ENCODE measurements around the gene CCNG2. TPM values are rescaled to one million over a fixed set of nuclear protein-coding genes. Genes with fewer than 3 reads are reported as not detected.
A peak's percentile ranks its signal among the peaks of the same experiment; 100 is the strongest.

The CCNG2 gene
- total and polyA plus RNA-seq, 5 donors = 5.4 to 15.4 (median 10.6) TPM

DNA sequence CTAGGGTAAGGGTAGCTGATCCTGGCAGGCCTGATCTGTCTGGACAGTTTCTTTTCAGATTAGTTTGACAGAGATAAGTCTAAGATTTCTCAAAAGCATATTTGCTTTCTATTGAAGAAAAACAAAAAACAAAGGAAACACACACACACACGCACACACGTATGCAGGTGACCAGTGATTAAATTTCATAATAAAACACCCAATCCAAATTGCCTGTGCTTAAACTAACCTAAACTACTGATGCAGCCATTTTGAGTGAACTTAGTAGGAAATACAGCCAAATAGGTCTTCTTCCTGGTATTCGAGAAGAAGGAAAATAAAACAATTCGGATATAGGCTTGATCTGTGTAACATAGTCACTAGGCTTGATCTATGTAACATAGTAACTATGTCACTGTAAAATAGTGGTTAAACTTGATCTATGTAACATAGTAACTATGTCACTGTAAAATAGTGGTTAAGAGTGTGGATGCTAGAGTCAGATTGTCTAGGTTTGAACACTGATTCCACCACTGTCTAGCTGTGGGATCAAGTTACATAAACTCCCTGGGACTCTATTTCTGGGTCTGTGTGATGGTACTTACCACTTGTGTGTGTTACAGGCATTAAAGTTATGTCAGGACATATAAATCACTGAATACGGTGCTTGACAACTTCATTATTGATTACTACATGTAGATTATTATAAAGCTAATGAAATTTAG is 9.8 kb upstream of the CCNG2 start:
- no peak overlapping the region for H3K27ac ChIP-seq (ENCODE audit: low read length)
- H3K4me3 ChIP-seq (ENCODE audit: low read length) = no peak overlapping the region
- no peak for DNase-seq
- no peaks in the 10 kb centered on the region for H3K27me3 ChIP-seq (ENCODE audit: control insufficient read depth, insufficient read depth)
- 86% methylated on average over 5 of the region's 5 CpGs for WGBS
- H3K4me1 ChIP-seq (ENCODE audit: control insufficient read depth, insufficient read depth, low read length) = no peaks in the 10 kb centered on the region
- no peaks in the 10 kb centered on the region for H3K9me3 ChIP-seq (ENCODE audit: control insufficient read depth, low read length)
- intact Hi-C loops (cut with DNase I) = no loop called here
- no peak for ATAC-seq

DNA sequence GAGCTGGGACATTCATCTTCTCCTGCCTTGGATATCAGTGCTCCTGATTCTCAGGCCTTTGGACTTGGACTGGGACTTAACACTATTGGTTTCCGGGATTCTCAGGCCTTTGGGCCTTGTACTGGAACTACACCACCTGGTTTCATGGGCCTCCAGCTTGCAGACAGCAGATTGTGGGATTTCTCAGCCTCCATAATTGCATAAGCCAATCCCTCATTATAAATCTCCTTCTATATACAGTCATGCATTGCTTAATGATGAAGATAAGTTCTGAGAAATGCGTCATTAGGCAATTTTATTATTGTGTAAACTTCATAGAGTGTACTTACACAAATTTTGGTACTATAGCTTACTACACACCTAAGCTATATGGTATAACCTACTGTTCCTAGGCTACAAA is 8.9 kb upstream of the CCNG2 start:
- WGBS = 93% methylated on average over 2 of the region's 2 CpGs
- no peak overlapping the region for H3K27ac ChIP-seq (ENCODE audit: low read length)
- no peaks in the 10 kb centered on the region for H3K27me3 ChIP-seq (ENCODE audit: control insufficient read depth, insufficient read depth)
- ATAC-seq (no peak), DNase-seq (no peak)
- H3K4me1 ChIP-seq (ENCODE audit: control insufficient read depth, insufficient read depth, low read length) = no peaks in the 10 kb centered on the region
- H3K9me3 ChIP-seq (ENCODE audit: control insufficient read depth, low read length) = no peaks in the 10 kb centered on the region
- intact Hi-C loops (cut with DNase I) = no loop called here
- no peak overlapping the region for H3K4me3 ChIP-seq (ENCODE audit: low read length)

DNA sequence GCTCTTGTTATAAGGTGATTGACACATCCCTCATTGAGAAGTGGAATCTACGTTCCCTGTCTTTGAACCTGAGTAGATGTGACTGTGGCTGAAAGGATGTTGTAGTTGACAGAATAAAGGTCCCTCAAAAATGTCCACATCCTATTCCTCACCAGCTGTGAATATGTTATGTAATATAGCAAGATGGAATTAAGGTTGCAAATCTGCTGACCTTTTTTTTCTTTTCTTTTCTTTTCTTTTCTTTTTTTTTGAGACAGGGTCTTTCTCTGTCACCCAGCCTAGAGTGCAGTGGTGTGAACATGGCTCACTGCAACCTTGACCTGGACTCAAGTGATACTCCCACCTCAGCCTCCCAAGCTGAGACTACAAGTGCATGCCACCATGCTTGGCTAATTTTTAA is 7.2 kb upstream of the CCNG2 start:
- DNase-seq (no peak), ATAC-seq (no peak)
- Histone ChIP-seq H3K4me1 (ENCODE audit: control insufficient read depth, insufficient read depth, low read length) (no peaks in the 10 kb centered on the region), H3K27ac (ENCODE audit: low read length) (no peak overlapping the region), H3K27me3 (ENCODE audit: control insufficient read depth, insufficient read depth) (no peaks in the 10 kb centered on the region), H3K9me3 (ENCODE audit: control insufficient read depth, low read length) (no peaks in the 10 kb centered on the region), H3K4me3 (ENCODE audit: low read length) (no peak overlapping the region)
- WGBS = 91% methylated on average over 1 of the region's 1 CpG
- intact Hi-C loops (cut with DNase I) = loop anchor here in 2 of 4 donors (10.0 kb wide), 2 partner anchors 45 to 75 kb away; partner anchors contain the start of gene CCNI (in 2 of the 2)

DNA sequence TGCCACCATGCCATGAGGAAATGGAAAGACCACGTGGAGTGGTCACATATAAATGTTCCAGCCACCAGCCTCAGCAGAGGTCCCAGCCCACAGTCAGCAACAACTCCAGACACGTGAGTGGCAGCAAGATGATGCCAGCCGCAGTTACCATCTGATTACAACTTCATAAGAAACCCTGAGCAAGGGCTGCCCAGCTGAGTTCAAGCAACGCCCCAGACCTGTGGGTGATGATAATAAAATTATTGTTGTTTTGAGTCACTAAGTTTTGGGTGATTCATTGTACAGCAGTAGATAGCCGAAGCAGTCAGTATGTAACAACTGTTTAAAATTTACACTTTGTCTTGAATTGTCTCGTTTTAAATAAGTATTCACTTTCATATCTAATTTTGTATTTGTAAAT is 5.8 kb upstream of the CCNG2 start:
- H3K27ac ChIP-seq (ENCODE audit: low read length) = no peak overlapping the region
- no peaks in the 10 kb centered on the region for H3K27me3 ChIP-seq (ENCODE audit: control insufficient read depth, insufficient read depth)
- no peak overlapping the region for H3K4me3 ChIP-seq (ENCODE audit: low read length)
- no peaks in the 10 kb centered on the region for H3K4me1 ChIP-seq (ENCODE audit: control insufficient read depth, insufficient read depth, low read length)
- DNase-seq (no peak), ATAC-seq (no peak)
- H3K9me3 ChIP-seq (ENCODE audit: control insufficient read depth, low read length) = no peaks in the 10 kb centered on the region
- intact Hi-C loops (cut with DNase I) = loop anchor here in 2 of 4 donors (10.0 kb wide), 2 partner anchors 46 to 76 kb away; partner anchors contain the start of gene CCNI (in 2 of the 2)
- WGBS = 85% methylated on average over 6 of the region's 6 CpGs

DNA sequence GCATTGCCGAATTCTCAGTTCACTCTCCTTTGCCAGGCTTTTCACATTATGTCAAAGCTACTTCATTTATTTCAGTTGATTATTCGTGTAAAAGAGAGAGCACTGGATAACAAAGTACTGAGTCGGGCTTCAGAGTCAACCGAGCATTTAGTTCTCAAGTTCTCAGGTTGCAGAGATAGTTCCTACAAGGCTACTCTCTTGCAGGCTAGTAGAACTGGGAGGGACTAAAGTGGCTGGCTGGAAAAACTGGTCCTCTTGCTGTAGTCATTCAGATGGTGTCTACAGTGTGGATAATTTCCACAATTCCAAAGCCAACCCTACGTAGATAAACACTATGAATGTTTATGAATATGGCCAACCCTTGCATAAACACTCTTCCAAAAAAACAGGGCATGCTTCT is 4.6 kb upstream of the CCNG2 start:
- no peak for ATAC-seq
- no peak overlapping the region for H3K27ac ChIP-seq (ENCODE audit: low read length)
- no peak for DNase-seq
- intact Hi-C loops (cut with DNase I) = loop anchor here in 2 of 4 donors (10.0 kb wide), 2 partner anchors 48 to 78 kb away; partner anchors contain the start of gene CCNI (in 2 of the 2)
- no peaks in the 10 kb centered on the region for H3K4me1 ChIP-seq (ENCODE audit: control insufficient read depth, insufficient read depth, low read length)
- H3K4me3 ChIP-seq (ENCODE audit: low read length) = no peak overlapping the region
- no peaks in the 10 kb centered on the region for H3K27me3 ChIP-seq (ENCODE audit: control insufficient read depth, insufficient read depth)
- H3K9me3 ChIP-seq (ENCODE audit: control insufficient read depth, low read length) = no peaks in the 10 kb centered on the region
- 54% methylated on average over 5 of the region's 5 CpGs for WGBS

DNA sequence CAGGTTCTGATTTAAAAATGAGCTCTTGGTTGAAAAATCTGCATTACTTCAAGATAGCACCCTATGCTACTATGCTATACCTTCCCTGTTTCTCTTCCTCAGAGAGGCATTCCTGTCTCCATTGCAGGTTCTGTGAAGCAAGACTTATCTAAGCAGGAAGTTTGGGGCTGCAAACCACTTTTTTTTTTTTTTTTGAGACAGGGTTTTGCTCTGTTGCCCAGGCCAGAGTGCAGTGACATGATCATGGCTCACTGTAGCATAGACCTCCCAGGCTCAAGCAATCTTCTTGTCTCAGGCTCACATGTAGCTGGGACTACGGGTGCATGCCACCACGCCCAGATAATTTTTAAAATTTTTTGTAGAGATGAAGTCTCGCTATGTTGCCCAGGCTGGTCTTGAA is 4.0 kb upstream of the CCNG2 start:
- Histone ChIP-seq H3K27me3 (ENCODE audit: control insufficient read depth, insufficient read depth) (no peaks in the 10 kb centered on the region), H3K4me3 (ENCODE audit: low read length) (no peak overlapping the region), H3K27ac (ENCODE audit: low read length) (no peak overlapping the region), H3K4me1 (ENCODE audit: control insufficient read depth, insufficient read depth, low read length) (no peaks in the 10 kb centered on the region), H3K9me3 (ENCODE audit: control insufficient read depth, low read length) (no peaks in the 10 kb centered on the region)
- intact Hi-C loops (cut with DNase I) = loop anchor here in 2 of 4 donors (10.0 kb wide), 2 partner anchors 48 to 78 kb away; partner anchors contain the start of gene CCNI (in 2 of the 2)
- 65% methylated on average over 3 of the region's 3 CpGs for WGBS
- no peak for ATAC-seq
- DNase-seq = no peak

DNA sequence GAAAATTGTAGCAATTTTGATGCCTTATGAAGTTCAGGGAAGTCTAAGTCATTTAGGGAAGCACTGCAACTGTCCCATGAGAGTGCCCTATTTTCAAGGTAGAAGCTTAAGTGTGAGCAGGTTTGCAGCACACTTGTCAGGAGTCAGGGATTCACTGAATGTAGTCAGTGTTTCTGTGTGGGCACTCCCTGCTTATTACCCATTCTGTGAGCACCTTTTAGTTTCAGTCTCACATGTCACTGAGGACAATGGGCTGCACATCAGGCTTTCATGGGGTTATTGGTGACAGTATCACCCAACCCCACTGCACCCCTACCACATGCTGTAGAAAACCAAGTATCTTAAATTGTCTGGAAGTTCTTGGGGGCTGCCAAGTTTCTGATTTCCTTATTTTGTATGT is 2.9 kb upstream of the CCNG2 start:
- Histone ChIP-seq H3K4me3 (ENCODE audit: low read length) (no peak overlapping the region), H3K27ac (ENCODE audit: low read length) (no peak overlapping the region), H3K27me3 (ENCODE audit: control insufficient read depth, insufficient read depth) (no peaks in the 10 kb centered on the region), H3K4me1 (ENCODE audit: control insufficient read depth, insufficient read depth, low read length) (no peaks in the 10 kb centered on the region), H3K9me3 (ENCODE audit: control insufficient read depth, low read length) (no peaks in the 10 kb centered on the region)
- intact Hi-C loops (cut with DNase I) = loop anchor here in 2 of 4 donors (10.0 kb wide), 2 partner anchors 49 to 79 kb away; partner anchors contain the start of gene CCNI (in 2 of the 2)
- ATAC-seq = no peak
- no peak for DNase-seq

DNA sequence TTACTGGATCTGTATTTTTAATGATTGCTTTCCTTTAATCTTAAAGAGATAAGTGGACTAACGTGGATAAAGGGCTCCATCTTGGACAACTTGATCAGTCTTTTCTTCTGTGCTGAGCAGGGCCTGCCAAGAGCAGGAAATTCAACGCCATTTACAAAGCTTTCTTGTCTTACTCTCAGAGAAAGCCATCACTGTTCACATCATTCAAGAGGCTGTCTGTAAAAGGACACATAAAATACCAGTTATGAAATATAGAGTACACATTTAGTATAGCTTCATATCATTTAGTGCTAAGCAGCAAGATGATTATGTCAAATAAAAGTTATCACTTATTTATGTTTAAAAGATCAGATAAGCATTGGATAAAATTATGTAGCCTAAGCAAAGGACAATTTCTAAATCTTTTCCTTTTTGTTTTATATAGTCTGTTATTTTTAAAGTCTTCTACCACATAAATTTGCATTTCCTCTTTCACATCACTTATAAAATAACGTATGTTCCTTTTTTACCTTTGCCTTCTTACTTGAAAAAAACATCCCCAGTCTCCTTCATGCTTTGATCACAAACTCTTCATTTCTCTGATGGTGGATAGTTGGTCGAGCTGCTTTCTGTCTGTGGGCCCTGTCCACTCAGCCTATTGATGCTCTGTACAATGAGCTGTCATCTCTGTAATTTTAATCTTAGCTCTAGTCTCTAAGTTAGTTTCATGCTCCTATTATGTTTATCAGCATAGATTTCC is 2.1 kb upstream of the CCNG2 start:
- H3K9me3 ChIP-seq (ENCODE audit: control insufficient read depth, low read length) = no peaks in the 10 kb centered on the region
- H3K4me3 ChIP-seq (ENCODE audit: low read length) = no peak overlapping the region
- no peak for DNase-seq
- H3K27ac ChIP-seq (ENCODE audit: low read length) = no peak overlapping the region
- intact Hi-C loops (cut with DNase I) = loop anchor here in 2 of 4 donors (10.0 kb wide), 2 partner anchors 50 to 80 kb away; partner anchors contain the start of gene CCNI (in 2 of the 2)
- 64% methylated on average over 4 of the region's 4 CpGs for WGBS
- H3K27me3 ChIP-seq (ENCODE audit: control insufficient read depth, insufficient read depth) = no peaks in the 10 kb centered on the region
- ATAC-seq = no peak
- H3K4me1 ChIP-seq (ENCODE audit: control insufficient read depth, insufficient read depth, low read length) = no peaks in the 10 kb centered on the region

DNA sequence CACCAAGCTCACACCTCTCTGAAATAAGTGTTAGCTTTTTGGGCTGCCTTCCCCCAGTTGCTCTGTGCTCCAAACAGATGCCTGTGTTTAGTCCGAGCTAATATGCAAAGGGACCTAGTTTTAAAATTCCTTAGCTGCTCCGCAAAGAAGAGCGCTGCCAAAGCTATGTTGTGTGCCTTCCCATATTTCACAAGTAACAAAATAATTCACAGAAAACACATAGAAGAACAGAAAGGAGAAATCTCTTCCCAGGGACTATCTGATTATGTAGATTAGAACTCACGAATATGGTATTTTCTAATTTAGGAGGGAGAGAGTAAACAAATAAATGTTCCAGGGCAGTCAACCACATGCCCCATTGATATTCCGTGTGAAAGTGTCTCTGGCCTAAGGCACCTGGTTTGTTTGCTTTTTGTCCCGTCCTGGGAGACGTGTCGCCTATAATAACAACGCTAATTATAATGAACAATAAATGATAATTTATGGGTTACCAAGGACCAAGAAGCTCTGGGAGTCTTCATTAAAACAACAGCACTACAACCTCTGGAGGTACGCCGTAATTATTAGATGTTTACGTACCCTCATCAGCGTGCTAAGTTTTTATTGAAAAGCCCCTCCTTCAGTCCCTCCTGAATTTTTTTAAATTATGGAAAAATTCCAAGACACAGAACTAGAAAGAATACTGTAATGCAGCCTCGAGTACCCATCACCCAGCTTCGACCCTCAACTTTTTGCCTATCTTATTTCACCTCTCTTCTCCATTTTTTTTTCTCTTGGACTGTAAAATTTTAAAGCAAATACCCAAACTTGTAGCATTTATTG is 1.2 kb upstream of the CCNG2 start:
- DNase-seq (no peak), ATAC-seq (no peak)
- Histone ChIP-seq H3K4me1 (ENCODE audit: control insufficient read depth, insufficient read depth, low read length) (no peaks in the 10 kb centered on the region), H3K9me3 (ENCODE audit: control insufficient read depth, low read length) (no peaks in the 10 kb centered on the region), H3K4me3 (ENCODE audit: low read length) (peak overlapping the region; percentile 86), H3K27ac (ENCODE audit: low read length) (no peak overlapping the region), H3K27me3 (ENCODE audit: control insufficient read depth, insufficient read depth) (no peaks in the 10 kb centered on the region)
- intact Hi-C loops (cut with DNase I) = loop anchor here in 2 of 4 donors (10.0 kb wide), 2 partner anchors 51 to 81 kb away; partner anchors contain the start of gene CCNI (in 2 of the 2)
- WGBS = 40% methylated on average over 15 of the region's 15 CpGs

DNA sequence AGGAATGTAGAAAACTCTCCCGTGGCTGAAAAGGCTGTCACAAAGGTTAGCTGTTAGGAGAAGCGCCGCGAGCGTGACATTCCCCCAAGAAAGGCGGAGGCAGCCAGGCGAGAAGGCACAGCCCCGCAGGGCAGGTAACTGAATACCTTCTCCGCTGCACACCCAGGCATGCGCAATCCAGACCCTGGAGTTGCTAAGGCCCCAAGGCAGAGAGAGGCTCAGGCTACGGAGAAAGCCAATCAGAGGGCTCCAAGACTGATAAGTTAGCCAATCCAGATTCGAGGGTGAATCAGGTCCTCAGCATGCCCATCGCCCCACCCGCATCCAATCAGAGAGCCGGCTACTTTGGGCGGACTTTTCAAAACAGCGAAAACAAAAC is 485 bp upstream of the CCNG2 start:
- intact Hi-C loops (cut with DNase I) = loop anchor here in 2 of 4 donors (10.0 kb wide), 2 partner anchors 52 to 82 kb away; partner anchors contain the start of gene CCNI (in 2 of the 2)
- DNase-seq (peak; percentile 92 to 95 (median 94)), ATAC-seq (peak; percentile 98 to 99)
- Histone ChIP-seq H3K9me3 (ENCODE audit: control insufficient read depth, low read length) (no peaks in the 10 kb centered on the region), H3K4me1 (ENCODE audit: control insufficient read depth, insufficient read depth, low read length) (no peaks in the 10 kb centered on the region), H3K27me3 (ENCODE audit: control insufficient read depth, insufficient read depth) (no peaks in the 10 kb centered on the region), H3K4me3 (ENCODE audit: low read length) (peak overlapping the region; percentile 86), H3K27ac (ENCODE audit: low read length) (peak overlapping the region; percentile 18)
- under 1% methylated on average over 17 of the region's 17 CpGs for WGBS
